Esophagus muscularis mucosa (tissue), 4 donors: ENCODE measurements around the gene TYW3.

ENCODE experiments used
- CTCF ChIP-seq, 3 experiments: fragments of 200-600 bp in 2 of 3; fragments of 450-650 bp in 1 of 3; sonication (generic) in 2 of 3; IDR thresholded peaks; one replicate each; pipeline ENCODE4 v1.5.1; 2017 to 2019; ENCODE audit warnings: antibody characterized with exemption in 3 of 3, mild to moderate bottlenecking in 2 of 3, moderate library complexity in 1 of 3
- EP300 ChIP-seq: sonication (generic); formaldehyde crosslinking; IDR thresholded peaks from one replicate; pipeline ENCODE4 v1.6.1; 2017; ENCODE audit warnings: antibody characterized with exemption
- POLR2A ChIP-seq: fragments of 450-650 bp; IDR thresholded peaks from one replicate; pipeline ENCODE4 v1.6.1; 2017; ENCODE audit warnings: antibody characterized with exemption, moderate library complexity, mild to moderate bottlenecking, low read depth
- POLR2AphosphoS5 ChIP-seq, 2 donors: sonication (generic); formaldehyde crosslinking; IDR thresholded peaks; one replicate each; pipeline ENCODE4 v1.6.1; 2017; ENCODE audit warnings: antibody characterized with exemption in 2 of 2

- TF ChIP-seq POLR2AphosphoS5 (IDR thresholded peaks at IDR 0.05) (no peak), CTCF (IDR thresholded peaks at IDR 0.05) (no peak), EP300 (no peak), POLR2A (no peak)
Observed at GRCh38 chr1:74693473-74693872, 39.5 kb upstream of the TYW3 start.
